MM.1S (cell line): ENCODE measurements around the gene EDNRA.

Source experiments
- EZH2 ChIP-seq: fragments of 300-600 bp; sonication (generic); optimal IDR thresholded peaks from 2 replicates; pipeline ENCODE3; 2017; ENCODE audit warnings: low read depth, mild to moderate bottlenecking, antibody characterized with exemption, low read length, mixed read lengths
- EZH2phosphoT487 ChIP-seq: fragments of 300-600 bp; sonication (generic); IDR thresholded peaks from 2 replicates; pipeline ENCODE4 v1.6.1; 2018; ENCODE audit warnings: antibody characterized with exemption, low read length
- TF ChIP-seq, protein P1 (sequence below): fragments of 300-600 bp; sonication (generic); IDR thresholded peaks from 2 replicates; pipeline ENCODE4 v1.5.1; 2016; ENCODE audit warnings: antibody characterized with exemption, low read length, mixed read lengths

- TF ChIP-seq, protein P1, sequence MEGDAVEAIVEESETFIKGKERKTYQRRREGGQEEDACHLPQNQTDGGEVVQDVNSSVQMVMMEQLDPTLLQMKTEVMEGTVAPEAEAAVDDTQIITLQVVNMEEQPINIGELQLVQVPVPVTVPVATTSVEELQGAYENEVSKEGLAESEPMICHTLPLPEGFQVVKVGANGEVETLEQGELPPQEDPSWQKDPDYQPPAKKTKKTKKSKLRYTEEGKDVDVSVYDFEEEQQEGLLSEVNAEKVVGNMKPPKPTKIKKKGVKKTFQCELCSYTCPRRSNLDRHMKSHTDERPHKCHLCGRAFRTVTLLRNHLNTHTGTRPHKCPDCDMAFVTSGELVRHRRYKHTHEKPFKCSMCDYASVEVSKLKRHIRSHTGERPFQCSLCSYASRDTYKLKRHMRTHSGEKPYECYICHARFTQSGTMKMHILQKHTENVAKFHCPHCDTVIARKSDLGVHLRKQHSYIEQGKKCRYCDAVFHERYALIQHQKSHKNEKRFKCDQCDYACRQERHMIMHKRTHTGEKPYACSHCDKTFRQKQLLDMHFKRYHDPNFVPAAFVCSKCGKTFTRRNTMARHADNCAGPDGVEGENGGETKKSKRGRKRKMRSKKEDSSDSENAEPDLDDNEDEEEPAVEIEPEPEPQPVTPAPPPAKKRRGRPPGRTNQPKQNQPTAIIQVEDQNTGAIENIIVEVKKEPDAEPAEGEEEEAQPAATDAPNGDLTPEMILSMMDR, result no peak
- no peak for TF ChIP-seq EZH2
- no peak for TF ChIP-seq EZH2phosphoT487
Measured at GRCh38 chr4:147550626-147551246, 69.8 kb downstream of the EDNRA start.
